Measurements from ENCODE around the gene NACA.
A peak's percentile ranks its signal among the peaks of the same experiment; 100 is the strongest.

GRCh38 chr12:56724972-56725722 is at the start of gene NACA:
- TF ChIP-seq ZFP3 (CRISPR knock-in tag; IDR thresholded peaks at IDR 0.05) (peak; percentile 95), CREB5 (CRISPR knock-in tag; IDR thresholded peaks at IDR 0.05; ENCODE audit: low read depth) (0 out of 2 replicates have a peak, but pooled peaks have one; percentile 12)

Measured in SK-N-SH treated with all-trans-retinoic acid at 6 μM for 48 hours (cell line).